Activated CD8-positive, alpha-beta memory T cell treated with anti-CD3 and anti-CD28 coated beads for 24 hours (primary cell): Measurements from ENCODE around the gene WAPL.
"Not testable (repeated sequence)": the region's sequence is repeated elsewhere in the genome, so short reads cannot be mapped to it uniquely, and the experiment has no call there.

ENCODE experiments used
- DNase-seq: peaks from one replicate; pipeline ENCODE4 v3.0.0-alpha.2; 2020

Gene WAPL

DNA sequence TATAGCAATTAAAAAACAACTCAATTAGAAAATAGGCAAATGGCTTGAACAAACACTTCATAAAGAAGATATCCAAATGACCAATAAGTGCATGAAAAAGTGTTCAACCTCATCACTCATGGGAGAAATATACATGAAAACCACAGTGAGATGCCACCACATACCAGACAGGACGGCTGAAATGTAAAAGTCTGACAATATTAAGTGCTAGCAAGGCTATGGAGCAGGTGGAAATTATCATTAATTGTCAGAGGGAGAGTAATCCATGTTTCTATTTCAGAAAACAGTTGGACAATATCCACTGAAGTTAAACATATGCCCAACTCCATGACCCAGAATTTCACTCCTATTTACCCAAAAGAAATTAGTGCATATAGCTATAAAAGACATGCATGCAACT is 112.4 kb downstream of the WAPL start:
- DNase-seq = no peak

- DNase-seq = no peak
These were observed 118.3 kb downstream of the WAPL start for GRCh38 chr10:86403183-86403797.

DNA sequence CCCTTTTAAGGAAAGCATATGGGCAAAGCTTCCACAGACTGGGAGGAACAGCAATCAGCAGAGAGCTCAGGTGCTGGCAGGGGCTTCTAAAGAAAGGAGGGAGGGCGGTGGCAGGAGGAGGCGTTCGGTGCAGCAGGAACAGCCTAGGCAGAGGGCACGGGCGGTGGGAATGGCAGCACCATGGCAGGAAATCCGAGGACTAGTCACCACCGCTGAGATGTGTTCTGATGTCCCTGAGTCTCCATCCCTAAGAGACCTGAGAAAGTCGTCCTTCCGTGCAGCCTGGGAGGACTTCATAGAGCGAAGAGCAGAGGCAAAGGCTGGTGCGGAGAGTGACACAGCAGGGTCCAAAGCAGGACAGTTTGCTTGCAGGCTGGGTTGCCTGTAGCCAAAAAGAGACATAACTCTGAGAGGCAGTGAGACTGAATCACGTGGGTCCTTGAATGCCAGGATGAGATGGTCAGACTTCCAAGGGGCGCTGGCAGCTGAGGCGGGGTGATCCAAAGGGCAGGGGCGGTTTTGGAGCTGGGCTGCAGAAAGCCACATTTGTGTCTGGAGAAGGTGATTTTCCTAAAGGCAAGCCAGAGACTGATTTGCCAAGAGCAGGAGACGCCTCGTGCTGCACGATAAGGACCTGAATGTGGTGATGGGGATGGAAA is 119.2 kb downstream of the WAPL start:
- DNase-seq = no peak

GRCh38 chr10:86401588-86402282 is 119.9 kb downstream of the WAPL start:
- DNase-seq = peak; percentile 72

DNA sequence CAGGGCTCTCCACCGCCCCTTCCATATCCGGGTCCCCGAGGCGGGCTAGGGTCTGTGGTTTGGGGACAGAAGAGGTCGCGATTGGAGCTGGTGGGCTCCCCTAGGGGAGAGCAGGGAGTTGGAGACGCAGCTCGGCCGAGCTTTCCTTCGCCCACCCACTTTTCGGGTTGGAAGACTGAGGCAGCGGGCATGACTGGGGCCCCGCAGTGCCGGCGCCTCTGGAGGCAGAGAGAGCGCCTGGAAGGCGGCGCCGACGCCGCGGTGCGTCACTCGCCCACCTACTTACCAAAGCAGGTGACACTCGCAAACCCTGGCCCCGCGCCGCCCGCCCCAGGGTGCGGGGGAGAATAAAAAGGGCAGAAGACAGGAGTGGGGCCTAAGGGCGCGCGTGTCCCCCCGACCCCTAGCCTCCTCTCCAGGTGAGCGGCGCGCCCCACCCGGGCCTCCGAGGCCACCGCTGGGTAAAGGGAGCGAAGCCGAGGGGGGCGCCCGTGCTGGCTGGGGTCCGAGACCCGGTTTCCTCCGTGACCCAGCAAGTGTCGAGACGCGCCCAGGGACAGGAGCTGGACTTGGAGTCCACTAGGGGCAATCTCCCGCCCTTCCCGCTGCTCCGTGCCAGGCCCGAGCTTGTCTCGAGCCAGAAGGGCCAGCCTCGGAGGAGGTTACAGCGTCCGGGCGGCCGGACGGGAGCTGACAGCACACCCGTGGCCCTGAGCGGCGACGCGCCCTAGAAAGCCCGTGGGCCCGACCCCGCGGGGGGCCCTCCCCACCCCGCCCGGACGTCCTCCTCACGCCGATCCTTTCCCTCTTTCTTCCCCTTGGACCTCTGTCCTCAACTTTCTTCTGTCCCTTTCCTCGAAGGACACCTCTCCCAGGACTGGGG is 120.6 kb downstream of the WAPL start:
- DNase-seq = peak; percentile 87

DNA sequence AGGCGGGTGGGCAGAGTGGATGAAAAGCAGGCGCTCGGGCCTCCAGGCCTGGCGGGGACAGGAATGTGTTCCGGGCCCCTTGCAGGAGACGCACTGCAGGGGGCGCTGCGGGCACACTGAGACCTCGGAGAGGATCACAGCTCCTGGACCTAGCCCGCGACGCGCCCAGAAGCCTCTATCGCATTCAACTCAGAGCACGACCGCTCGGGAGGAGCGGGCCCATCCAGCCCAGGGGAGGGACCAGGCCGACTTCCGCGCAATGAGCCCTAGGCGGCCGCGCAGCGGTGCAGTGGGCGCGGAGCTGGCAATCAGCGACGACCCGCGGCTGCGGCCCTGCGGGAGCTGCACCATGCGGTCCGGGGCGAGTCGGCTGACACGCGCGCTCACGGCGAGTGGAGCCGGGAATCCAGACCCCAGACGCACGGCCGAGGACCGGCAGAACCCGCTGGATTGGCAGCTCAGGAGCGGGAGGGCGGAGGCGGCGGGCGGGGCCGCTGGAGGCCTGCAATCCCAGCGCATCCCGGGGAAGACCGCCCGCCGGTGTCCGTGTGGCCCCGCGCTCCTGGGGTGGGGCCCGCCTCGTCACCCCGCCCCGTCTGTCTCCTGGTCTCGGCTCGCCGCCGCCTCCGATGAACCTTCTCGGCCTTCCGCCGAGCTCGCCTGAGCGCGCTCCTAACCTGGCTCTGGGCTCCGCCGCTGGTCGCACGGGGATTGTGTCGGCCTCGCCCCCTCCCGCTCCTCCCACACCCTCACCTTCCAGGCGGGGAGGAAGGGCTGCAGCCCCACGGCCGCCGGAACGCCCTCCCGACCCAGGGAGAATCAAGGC is 121.5 kb downstream of the WAPL start:
- peak; percentile 98 for DNase-seq

GRCh38 chr10:86399514-86399878 is 122.1 kb downstream of the WAPL start:
- no peak for DNase-seq

DNA sequence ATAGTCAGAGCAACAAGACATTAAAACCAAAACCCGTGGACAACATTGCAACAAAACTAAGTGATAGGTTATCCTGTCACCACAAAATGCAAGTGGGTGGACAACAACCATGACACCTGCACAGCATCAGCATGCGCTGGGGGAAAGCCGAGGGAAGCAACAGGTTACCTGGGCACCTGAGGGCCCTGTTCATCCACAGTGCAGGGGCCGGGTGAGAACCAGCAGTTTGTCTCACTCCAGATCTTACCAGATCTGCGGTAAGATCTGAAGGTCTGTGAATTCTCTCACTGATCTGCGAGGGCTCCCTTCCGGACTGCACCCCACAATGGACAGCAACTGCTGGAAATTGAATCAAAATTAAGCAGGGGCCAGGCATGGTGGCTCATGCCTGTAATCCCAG is 124.5 kb downstream of the WAPL start:
- no peak for DNase-seq

DNA sequence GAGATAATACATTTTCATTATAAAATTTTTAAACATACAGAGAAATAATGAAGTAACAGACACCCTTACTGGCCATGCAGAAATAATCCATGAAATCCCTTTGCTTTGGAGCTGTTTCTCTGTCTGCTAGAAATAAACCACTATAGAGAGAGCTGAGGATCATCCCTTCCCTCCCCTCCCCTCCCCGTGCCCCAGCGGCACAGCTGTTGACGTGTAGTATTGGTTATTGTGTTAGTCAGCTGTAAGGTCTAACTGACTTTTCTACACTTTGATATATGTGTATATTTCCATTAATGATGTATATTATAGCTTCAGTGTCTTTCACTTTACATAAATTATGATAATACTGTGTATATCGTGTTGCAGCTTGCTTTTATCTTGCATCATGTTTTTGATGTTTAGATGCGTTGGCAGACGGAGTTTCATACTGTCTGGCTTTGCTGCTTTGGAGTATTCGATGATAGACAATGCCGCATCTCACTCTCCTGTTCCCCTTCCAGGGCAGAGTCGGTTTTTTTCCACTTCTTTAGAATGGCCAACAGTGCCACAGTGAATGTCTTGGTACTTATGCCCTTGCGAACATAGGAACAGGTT is 127.6 kb downstream of the WAPL start:
- no peak for DNase-seq

- no peak for DNase-seq
These were observed 128.2 kb downstream of the WAPL start for GRCh38 chr10:86393362-86393761.

DNA sequence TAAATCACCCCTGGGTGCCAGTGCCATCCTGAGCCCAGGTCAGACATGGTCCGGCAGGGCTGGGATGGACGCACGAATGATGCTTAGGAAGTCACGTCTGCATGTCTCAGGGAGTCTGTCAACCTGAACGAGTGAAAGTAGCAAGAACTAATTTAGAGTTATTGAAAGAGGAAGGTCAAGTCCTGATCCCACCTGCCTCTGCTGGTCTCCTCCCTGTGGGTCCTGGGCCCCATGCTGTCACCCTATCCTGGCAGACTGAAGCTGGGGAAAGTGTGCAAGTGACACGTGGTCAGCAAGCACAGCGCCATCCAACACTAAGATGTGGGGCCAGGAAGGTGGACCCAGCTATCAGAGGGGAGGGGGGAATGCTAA is 128.9 kb downstream of the WAPL start:
- no peak for DNase-seq

DNA sequence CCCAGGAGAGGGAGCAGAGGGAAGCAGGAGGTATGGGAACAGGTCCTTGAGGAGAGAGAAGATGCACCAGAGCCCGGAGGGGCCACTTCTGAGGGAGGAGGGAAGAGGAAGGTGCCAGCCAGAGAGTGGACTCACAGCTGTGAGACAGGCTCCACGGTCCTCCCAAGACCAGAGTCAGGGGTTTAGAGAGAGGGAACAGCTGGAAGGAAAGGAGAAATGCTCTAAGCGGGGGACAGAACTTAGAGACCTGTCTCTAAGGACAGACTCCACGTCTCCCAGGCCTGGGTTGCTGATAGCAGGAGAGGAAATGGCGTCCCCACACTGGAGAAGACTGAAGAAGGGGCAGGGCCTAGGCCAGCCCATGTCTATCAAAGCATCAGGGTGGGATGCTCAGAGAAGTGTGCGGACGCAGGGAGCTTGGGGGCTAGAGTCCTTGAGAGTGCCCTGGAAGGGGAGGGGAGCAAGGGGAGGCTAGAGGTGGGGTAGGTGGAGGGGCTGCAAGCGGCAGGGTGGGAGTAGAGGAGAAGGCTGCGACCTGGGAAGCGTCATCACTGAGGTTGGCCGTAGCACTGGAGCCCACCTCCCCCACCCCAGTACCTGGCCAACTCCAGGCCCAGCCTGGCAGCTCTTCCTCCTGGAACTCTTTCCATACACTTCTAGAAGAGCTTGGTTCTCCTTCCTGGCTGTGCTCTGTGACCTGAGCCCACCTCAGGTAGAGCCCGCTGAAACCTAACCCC is 129.4 kb downstream of the WAPL start:
- DNase-seq = no peak

DNA sequence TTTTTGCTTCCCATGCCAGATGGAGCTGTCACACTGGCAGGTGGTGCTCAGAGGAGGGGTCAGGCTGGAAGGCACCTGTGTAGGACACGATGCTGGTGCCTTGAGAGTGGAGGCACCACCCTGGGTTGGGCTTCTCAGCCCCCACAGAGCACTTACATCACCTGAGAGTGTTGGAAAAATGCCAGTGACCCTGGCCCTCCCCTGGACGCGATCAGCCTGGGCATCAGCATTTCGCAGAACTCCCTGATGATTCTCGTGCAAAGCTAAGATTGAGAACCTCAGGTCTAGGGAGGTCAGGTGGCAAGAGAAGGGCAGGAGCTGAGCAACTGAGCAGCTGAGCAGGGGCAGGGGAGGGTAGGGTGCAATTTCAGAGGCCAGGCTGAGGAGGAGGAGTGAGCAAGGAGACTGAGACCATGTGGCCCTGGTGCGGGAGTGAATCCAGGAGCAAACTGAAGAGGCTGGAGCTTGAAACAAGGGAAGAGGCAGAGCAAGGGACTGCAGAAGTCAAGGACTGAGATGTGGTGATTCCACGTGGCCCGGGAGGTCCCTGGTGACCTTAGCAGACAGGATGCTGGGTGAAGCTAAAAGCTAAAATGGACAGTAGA is 130.3 kb downstream of the WAPL start:
- DNase-seq = no peak

DNA sequence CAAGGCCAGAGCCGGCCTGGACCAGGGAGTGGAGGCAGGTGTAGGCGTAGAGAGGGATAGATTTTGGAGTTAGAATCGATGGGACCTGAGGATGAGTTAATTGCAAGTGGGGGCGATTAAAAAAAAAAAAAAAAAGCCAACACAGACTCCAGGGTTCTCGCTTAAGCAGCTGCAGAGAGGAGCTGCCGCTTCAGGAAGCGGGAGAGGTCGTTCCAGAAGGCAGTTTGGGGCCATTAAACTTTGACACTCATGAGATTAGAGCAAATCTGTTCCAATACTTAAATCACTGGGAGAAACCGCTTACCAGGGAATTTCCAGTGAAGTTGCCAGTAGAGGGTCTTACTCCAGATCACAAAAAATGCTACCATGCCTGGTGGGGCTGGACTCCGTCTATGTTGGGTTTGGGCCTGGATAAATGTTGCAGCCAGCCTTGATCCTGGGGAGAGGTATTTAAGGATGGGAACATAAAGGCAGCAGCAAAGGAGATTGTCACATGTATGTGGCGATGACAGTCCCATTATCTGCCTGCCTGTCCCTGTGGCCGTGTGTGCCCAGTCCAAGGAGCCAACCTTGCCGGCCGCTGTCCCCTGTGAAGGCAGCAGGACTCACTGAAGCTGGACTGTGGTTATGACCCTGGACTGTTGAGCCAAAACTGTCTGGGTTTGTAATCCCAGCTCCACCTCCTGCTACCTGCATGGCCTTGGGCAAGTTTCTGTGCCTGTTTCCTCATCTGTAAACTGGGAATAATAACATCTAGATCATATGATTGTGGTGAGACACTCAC is 131.1 kb downstream of the WAPL start:
- DNase-seq = no peak

DNA sequence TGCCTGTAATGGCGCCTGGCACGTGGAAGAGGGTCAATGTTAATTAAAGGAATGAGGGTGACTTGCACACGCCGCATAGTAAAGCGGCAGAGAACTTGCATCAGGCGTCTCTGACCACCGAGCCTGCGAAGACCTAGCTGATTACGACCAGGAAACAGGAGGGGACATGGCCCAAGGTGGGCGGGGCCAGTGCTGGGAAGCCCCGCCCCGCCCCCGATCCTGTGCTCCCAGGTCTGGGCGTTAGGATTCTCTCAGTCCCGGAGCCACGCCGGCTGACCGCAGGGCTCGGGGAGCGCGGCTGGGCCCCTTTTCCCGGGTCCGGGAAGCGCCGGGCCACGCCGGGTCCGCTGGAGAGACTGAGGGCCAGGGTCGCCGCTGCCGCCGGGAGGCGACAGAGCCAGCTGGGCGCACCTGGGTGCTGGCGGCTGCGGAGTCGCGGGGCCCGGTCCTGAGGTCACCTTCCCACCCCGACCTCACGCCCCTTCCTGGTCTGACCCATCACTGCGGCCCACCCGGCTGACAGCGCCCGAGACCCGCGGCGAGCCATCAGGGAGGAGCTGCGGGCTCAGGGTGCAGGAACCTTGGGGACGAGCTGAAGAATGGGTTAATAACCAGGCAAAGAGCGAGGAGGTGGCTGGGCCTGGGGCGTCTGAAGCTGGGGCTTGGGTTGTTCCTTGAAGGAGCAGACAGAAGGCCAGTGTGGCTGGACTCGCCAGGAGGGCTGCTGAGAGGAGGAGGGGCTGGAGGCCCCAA is 132.0 kb downstream of the WAPL start:
- DNase-seq = peak; percentile 79

- not testable (repeated sequence) for DNase-seq
These were observed 132.5 kb downstream of the WAPL start for GRCh38 chr10:86389109-86389440.

GRCh38 chr10:86388119-86388704 is 133.4 kb downstream of the WAPL start:
- DNase-seq = no peak

- DNase-seq = no peak
These were observed 134.3 kb downstream of the WAPL start for GRCh38 chr10:86387178-86387794.

GRCh38 chr10:86385806-86386205 is 135.8 kb downstream of the WAPL start:
- no peak for DNase-seq
